K562 (cell line): ENCODE results near the gene FAM186B. TPM values are rescaled to one million over a fixed set of nuclear protein-coding genes. Genes with fewer than 3 reads are reported as not detected.

Experiments
- CHD4 ChIP-seq: fragments of 200-600 bp; sonication (generic); IDR thresholded peaks from 3 replicates; pipeline ENCODE4 v1.6.1; 2012; ENCODE audit warnings: low read depth, mild to moderate bottlenecking, mixed read lengths, low read length, inconsistent platforms; ENCODE audit not compliant: insufficient read depth, insufficient replicate concordance, poor library complexity, severe bottlenecking
- DACH1 ChIP-seq: fragments of 450-650 bp; IDR thresholded peaks from 2 replicates; pipeline ENCODE4 v1.6.1; 2018; ENCODE audit not compliant: partially characterized antibody
- E2F3 ChIP-seq: fragments of 250-450 bp; sonication (Bioruptor Pico); IDR thresholded peaks from 2 replicates; pipeline ENCODE4 v1.4.0; 2020; ENCODE audit warnings: mild to moderate bottlenecking
- ETV1 ChIP-seq: fragments of 450-650 bp; conservative IDR thresholded peaks from 2 replicates; pipeline ENCODE4 v1.6.1; 2016; ENCODE audit warnings: missing genetic modification characterization, control low read depth, low read depth, missing compliant biosample characterization
- FOSL1 ChIP-seq: fragments of 200-800 bp; sonication (Bioruptor generic); conservative IDR thresholded peaks from 2 replicates; pipeline ENCODE4 v1.6.1; 2016; ENCODE audit warnings: missing genetic modification characterization, missing compliant biosample characterization
- MAX ChIP-seq: sonication (generic); formaldehyde crosslinking; IDR thresholded peaks from 2 replicates; pipeline ENCODE4 v1.9.0; 2022; ENCODE audit warnings: mild to moderate bottlenecking, missing genetic modification reagents
- MYBL2 ChIP-seq, 2 experiments: fragments of 450-650 bp in 1 of 2; sonication (generic) in 1 of 2; formaldehyde crosslinking in 1 of 2; IDR thresholded peaks; 2 replicates each; pipeline versions ENCODE4 v1.6.1 to v1.8.1; 2017 to 2022; ENCODE audit warnings: borderline replicate concordance in 1 of 2, inconsistent platforms in 1 of 2, low read depth in 1 of 2, mild to moderate bottlenecking in 1 of 2, missing genetic modification reagents in 1 of 2, moderate library complexity in 1 of 2
- MYC ChIP-seq, 2 experiments: fragments of 250-450 bp in 1 of 2; sonication (Bioruptor Pico) in 1 of 2; IDR thresholded peaks; 2 replicates each; pipeline versions ENCODE4 v1.5.1 to v1.6.1; 2012 to 2021; ENCODE audit warnings: low read depth in 2 of 2, borderline replicate concordance in 1 of 2, improper control_type of control experiment in 1 of 2, low read length in 1 of 2, mild to moderate bottlenecking in 1 of 2, moderate library complexity in 1 of 2
- NBN ChIP-seq: fragments of 450-650 bp; IDR thresholded peaks from 2 replicates; pipeline ENCODE4 v1.6.1; 2016; ENCODE audit warnings: low read depth, mild to moderate bottlenecking
- NR0B1 ChIP-seq: fragments of 450-650 bp; IDR thresholded peaks from one replicate; pipeline ENCODE4 v1.6.1; 2018; ENCODE audit warnings: mild to moderate bottlenecking, moderate library complexity; ENCODE audit not compliant: partially characterized antibody
- POLR2B ChIP-seq: fragments of 450-650 bp; IDR thresholded peaks from 2 replicates; pipeline ENCODE4 v1.6.1; 2018; ENCODE audit warnings: low read depth; ENCODE audit not compliant: partially characterized antibody
- POLR2H ChIP-seq: IDR thresholded peaks from 2 replicates; pipeline ENCODE4 v1.6.1; 2016; ENCODE audit warnings: missing genetic modification characterization, low read depth, mild to moderate bottlenecking, control low read depth, missing compliant biosample characterization, moderate library complexity
- POLR3G ChIP-seq: IDR thresholded peaks from 2 replicates; pipeline ENCODE4 v1.6.1; 2011; ENCODE audit not compliant: insufficient read length, insufficient replicate concordance; ENCODE audit errors: extremely low read depth
- SIN3B ChIP-seq: fragments of 450-650 bp; IDR thresholded peaks from 2 replicates; pipeline ENCODE4 v1.6.1; 2017; ENCODE audit warnings: low read depth, mild to moderate bottlenecking, moderate library complexity
- SRSF9 ChIP-seq: fragments of 200-400 bp; formaldehyde crosslinking; IDR thresholded peaks from 2 replicates; pipeline ENCODE4 v1.6.1; 2017; ENCODE audit warnings: low read depth, low read length, borderline replicate concordance
- STAT6 ChIP-seq: sonication (generic); formaldehyde crosslinking; IDR thresholded peaks from 2 replicates; pipeline ENCODE4 v1.8.1; 2023; ENCODE audit warnings: mild to moderate bottlenecking, missing genetic modification reagents
- TCF15 ChIP-seq: fragments of 250-450 bp; sonication (Bioruptor Pico); IDR thresholded peaks from 2 replicates; pipeline ENCODE4 v1.8.0; 2022; ENCODE audit warnings: moderate library complexity, mild to moderate bottlenecking, inconsistent platforms
- ZBTB17 ChIP-seq: fragments of 450-650 bp; formaldehyde crosslinking; IDR thresholded peaks from 2 replicates; pipeline ENCODE4 v1.4.0; 2020; ENCODE audit warnings: mild to moderate bottlenecking
- ZC3H8 ChIP-seq: fragments of 450-650 bp; IDR thresholded peaks from 2 replicates; pipeline ENCODE4 v1.6.1; 2017
- ZNF449 ChIP-seq: fragments of 250-450 bp; sonication (Bioruptor Pico); IDR thresholded peaks from 2 replicates; pipeline ENCODE4 v1.8.0; 2022; ENCODE audit warnings: moderate library complexity, mild to moderate bottlenecking, inconsistent platforms
- ZNF507 ChIP-seq: conservative IDR thresholded peaks from 2 replicates; pipeline ENCODE4 v1.6.1; 2017; ENCODE audit warnings: missing genetic modification characterization, missing compliant biosample characterization
- polyA plus RNA-seq, 8 experiments: library from polyadenylated mRNA; depleted of rRNA in 4 of 8; stranded (reverse) in 5 of 8; unstranded in 3 of 8; fragments of >200 nt; fragmentation: Nextera tagmentation in 2 of 8; fragmentation: Illumina TruSeq in 1 of 8; extraction: Ambion mirVana in 2 of 8; extraction: Trizol in 1 of 8; gene quantifications; 2 replicates each; pipeline versions ENCODE4 v1.2.1 to v1.2.3, GENCODE V29; 2011 to 2014; ENCODE audit warnings: inconsistent platforms in 1 of 8, missing spikeins in 1 of 8
- total RNA-seq, 7 experiments: library from RNA; depleted of rRNA in 6 of 7; stranded (reverse); fragments of >200 nt in 6 of 7; fragmentation: Illumina TruSeq in 2 of 7; extraction: Trizol in 2 of 7; gene quantifications; 2 replicates each; pipeline versions ENCODE4 v1.2.1 to v1.2.3, GENCODE V29; 2011 to 2021; ENCODE audit warnings: low replicate concordance in 1 of 7

Gene FAM186B
- total and polyA plus RNA-seq, 9 of the 15 experiments (the other 6 are each of a cell fraction or from before 2014, with no cell fraction given) = 0.07 to 0.42 (median 0.15) TPM

- TF ChIP-seq CHD4 (no peak), STAT6 (no peak), ZBTB17 (CRISPR knock-in tag) (no peak), DACH1 (no peak), ETV1 (tag) (no peak), TCF15 (CRISPR knock-in tag) (0 out of 2 replicates have a peak, but pooled peaks have one; percentile 21), E2F3 (no peak), POLR3G (no peak), MAX (CRISPR knock-in tag) (peak; percentile 82), SRSF9 (no peak), FOSL1 (tag) (no peak; the same call in 1 of the 2 replicates), SIN3B (no peak), MYC (IDR thresholded peaks at IDR 0.05; ENCODE audit: low read depth, low read length) (peak; percentile 8; the same call in 1 of the 2 replicates), MYC (CRISPR knock-in tag; IDR thresholded peaks at IDR 0.05; ENCODE audit: borderline replicate concordance, low read depth) (no peak), MYBL2 (IDR thresholded peaks at IDR 0.05; ENCODE audit: low read depth) (no peak), MYBL2 (CRISPR knock-in tag; IDR thresholded peaks at IDR 0.05; ENCODE audit: borderline replicate concordance) (no peak), ZC3H8 (no peak), ZNF507 (no peak), ZNF449 (CRISPR knock-in tag) (no peak), POLR2H (tag) (no peak), NBN (no peak), NR0B1 (no peak), POLR2B (no peak)
These were observed 17.2 kb upstream of the FAM186B start (continued) for GRCh38 chr12:49622501-49623141.
